Neural cell (in vitro differentiated cells): ENCODE data around the gene HACD2.

ENCODE experiments used
- CTCF ChIP-seq: fragments of 450-650 bp; IDR thresholded peaks from 2 replicates; pipeline ENCODE4 v1.5.1; 2014; ENCODE audit warnings: antibody characterized with exemption, mild to moderate bottlenecking, moderate library complexity; ENCODE audit not compliant: poor library complexity, severe bottlenecking
- EP300 ChIP-seq: fragments of 450-650 bp; conservative IDR thresholded peaks from 2 replicates; pipeline ENCODE4 v1.6.1; 2014; ENCODE audit warnings: antibody characterized with exemption, mild to moderate bottlenecking, moderate library complexity; ENCODE audit not compliant: poor library complexity, severe bottlenecking
- EZH2 ChIP-seq: fragments of 200-600, 300-800 bp; shearing (Covaris generic), sonication (generic); IDR thresholded peaks from 2 replicates; pipeline ENCODE4 v1.6.1; 2014; ENCODE audit warnings: antibody characterized with exemption, low read length, borderline replicate concordance, mild to moderate bottlenecking; ENCODE audit not compliant: insufficient read depth, poor library complexity, severe bottlenecking
- POLR2AphosphoS5 ChIP-seq: IDR thresholded peaks from 2 replicates; pipeline ENCODE4 v1.6.1; 2012
- REST ChIP-seq: IDR thresholded peaks from 2 replicates; pipeline ENCODE4 v1.6.1; 2012; ENCODE audit warnings: borderline replicate concordance
- TAF1 ChIP-seq: IDR thresholded peaks from 2 replicates; pipeline ENCODE4 v1.6.1; 2012; ENCODE audit warnings: low read depth

DNA sequence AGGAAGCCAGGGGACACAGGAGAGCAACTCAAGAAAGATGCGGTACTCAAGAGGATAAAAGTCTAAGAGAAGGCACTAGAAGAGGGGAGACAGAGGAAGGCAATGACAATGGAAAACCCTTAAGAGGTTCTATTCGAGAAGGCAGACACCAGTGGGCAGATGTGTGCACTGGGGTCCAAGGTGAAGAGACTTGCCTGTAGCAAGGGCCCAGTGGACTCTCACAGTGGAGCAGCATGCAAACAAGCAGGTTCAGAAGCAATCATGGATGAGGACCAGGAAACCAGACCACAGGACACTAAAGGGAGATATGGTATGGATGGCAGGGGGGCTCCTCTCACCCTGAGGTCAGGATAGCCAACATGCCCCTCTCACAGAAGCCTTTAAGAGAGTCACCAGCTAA, 138.6 kb downstream of the HACD2 start:
- no peak for TF ChIP-seq CTCF
- TF ChIP-seq TAF1 = no peak
- no peak for TF ChIP-seq POLR2AphosphoS5
- no peak for TF ChIP-seq EP300
- TF ChIP-seq EZH2 = no peak
- no peak for TF ChIP-seq REST
